Measurements from ENCODE around the gene FGF14. TPM values are rescaled to one million over a fixed set of nuclear protein-coding genes. Genes with fewer than 3 reads are reported as not detected.

Gene FGF14
- total RNA-seq, 1 donor from 2014 or later: 0.06 TPM

GRCh38 chr13:102402290-102402689, 442 bp upstream of the FGF14 start:
- DNase-seq (ENCODE audit: low read depth): no peak
- peak; percentile 37 for TF ChIP-seq CTCF (conservative IDR thresholded peaks at IDR 0.05; ENCODE audit: low read depth, low read length)
- peak overlapping the region; percentile 66 for H3K4me3 ChIP-seq (ENCODE audit: low read depth, low read length)

- H3K4me3 ChIP-seq (ENCODE audit: low read depth, low read length): peak overlapping the region; percentile 66
- TF ChIP-seq CTCF (conservative IDR thresholded peaks at IDR 0.05; ENCODE audit: low read depth, low read length): no peak
- DNase-seq (ENCODE audit: low read depth): no peak
These were observed 583 bp downstream of the FGF14 start for GRCh38 chr13:102401265-102401664.

GRCh38 chr13:102400675-102401145, 1.1 kb downstream of the FGF14 start:
- H3K4me3 ChIP-seq (ENCODE audit: low read depth, low read length): peak overlapping the region; percentile 66
- no peak for TF ChIP-seq CTCF (conservative IDR thresholded peaks at IDR 0.05; ENCODE audit: low read depth, low read length)
- DNase-seq (ENCODE audit: low read depth): no peak

- DNase-seq (ENCODE audit: low read depth): no peak
- peak; percentile 52 for TF ChIP-seq CTCF (conservative IDR thresholded peaks at IDR 0.05; ENCODE audit: low read depth, low read length)
- H3K4me3 ChIP-seq (ENCODE audit: low read depth, low read length): peak overlapping the region; percentile 66
These were observed 1.8 kb downstream of the FGF14 start for GRCh38 chr13:102399791-102400674.

- no peak overlapping the region for H3K4me3 ChIP-seq (ENCODE audit: low read depth, low read length)
- no peak for DNase-seq (ENCODE audit: low read depth)
- TF ChIP-seq CTCF (conservative IDR thresholded peaks at IDR 0.05; ENCODE audit: low read depth, low read length): no peak
These were observed 5.9 kb downstream of the FGF14 start for GRCh38 chr13:102395939-102396338.

- TF ChIP-seq CTCF (conservative IDR thresholded peaks at IDR 0.05; ENCODE audit: low read depth, low read length): no peak
- no peak for DNase-seq (ENCODE audit: low read depth)
- peak overlapping the region; percentile 82 for H3K4me3 ChIP-seq (ENCODE audit: low read depth, low read length)
These were observed 6.7 kb downstream of the FGF14 start for GRCh38 chr13:102395174-102395573.
